Measurements from ENCODE around the gene EAF1. TPM values are rescaled to one million over a fixed set of nuclear protein-coding genes. Genes with fewer than 3 reads are reported as not detected.

EAF1 gene
- total RNA-seq, 1 donor from 2014 or later: 5.2 TPM

DNA sequence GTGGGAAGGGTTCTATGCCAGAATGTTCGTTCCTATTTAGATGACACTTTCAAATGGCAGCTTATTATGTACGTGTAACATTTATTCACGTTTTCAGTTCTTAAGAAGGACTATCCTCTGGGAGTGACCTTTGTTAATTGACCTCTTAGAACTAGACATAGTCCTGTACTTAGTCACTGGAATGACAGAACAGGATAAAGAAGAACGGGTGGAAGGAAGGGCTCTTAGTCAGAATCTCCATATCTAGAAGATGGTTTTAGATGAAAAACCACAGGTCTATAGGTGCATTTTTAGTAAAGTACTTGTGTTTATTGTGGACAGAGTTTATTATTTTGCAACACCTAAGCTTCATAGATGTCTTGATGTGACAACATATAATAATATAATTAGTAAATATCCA is 6.5 kb upstream of the EAF1 start:
- no peaks in the 10 kb centered on the region for H3K27me3 ChIP-seq
- H3K4me1 ChIP-seq: peaks cover 0 to 1% of the 10 kb centered on the region in 2 donors
- H3K36me3 ChIP-seq: peaks cover 21 to 45% of the 10 kb centered on the region in 2 donors
- no peaks in the 10 kb centered on the region for H3K9me3 ChIP-seq
- no peak overlapping the region for H3K4me3 ChIP-seq
- DNase-seq (ENCODE audit: low spot score in 2 of 2): no peak
- intact Hi-C loops (cut with DNase I): no loop called here
- TF ChIP-seq, protein P1, sequence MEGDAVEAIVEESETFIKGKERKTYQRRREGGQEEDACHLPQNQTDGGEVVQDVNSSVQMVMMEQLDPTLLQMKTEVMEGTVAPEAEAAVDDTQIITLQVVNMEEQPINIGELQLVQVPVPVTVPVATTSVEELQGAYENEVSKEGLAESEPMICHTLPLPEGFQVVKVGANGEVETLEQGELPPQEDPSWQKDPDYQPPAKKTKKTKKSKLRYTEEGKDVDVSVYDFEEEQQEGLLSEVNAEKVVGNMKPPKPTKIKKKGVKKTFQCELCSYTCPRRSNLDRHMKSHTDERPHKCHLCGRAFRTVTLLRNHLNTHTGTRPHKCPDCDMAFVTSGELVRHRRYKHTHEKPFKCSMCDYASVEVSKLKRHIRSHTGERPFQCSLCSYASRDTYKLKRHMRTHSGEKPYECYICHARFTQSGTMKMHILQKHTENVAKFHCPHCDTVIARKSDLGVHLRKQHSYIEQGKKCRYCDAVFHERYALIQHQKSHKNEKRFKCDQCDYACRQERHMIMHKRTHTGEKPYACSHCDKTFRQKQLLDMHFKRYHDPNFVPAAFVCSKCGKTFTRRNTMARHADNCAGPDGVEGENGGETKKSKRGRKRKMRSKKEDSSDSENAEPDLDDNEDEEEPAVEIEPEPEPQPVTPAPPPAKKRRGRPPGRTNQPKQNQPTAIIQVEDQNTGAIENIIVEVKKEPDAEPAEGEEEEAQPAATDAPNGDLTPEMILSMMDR (IDR thresholded peaks at IDR 0.05): no peak
- no peak overlapping the region for H3K27ac ChIP-seq

DNA sequence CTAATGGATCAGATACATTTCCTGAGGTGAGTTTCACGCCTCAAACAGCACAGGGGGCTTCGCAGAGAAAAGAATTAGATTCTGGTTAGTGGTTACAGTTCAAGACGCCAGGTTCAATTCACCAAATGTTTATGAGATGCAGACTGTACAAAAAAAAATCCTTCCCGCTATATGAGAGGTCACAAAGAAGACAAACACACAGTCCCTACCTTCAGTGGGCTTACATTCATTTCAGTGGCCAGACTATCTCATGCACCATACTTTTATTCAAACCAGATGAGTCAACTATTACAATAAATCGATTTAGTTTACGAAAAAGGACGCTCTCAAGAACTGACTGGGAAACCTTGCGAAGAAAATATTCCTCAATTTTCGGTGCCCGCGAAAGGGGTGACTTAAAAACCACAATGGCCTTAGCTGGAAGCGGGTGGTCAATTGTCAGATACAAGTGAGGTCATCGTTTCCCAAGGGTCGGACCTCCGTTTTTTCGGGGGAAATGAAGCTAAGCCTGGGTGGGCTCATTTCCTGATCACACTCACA is 749 bp upstream of the EAF1 start:
- Histone ChIP-seq H3K9me3 (no peaks in the 10 kb centered on the region), H3K27ac (peak overlapping the region; percentile 86 to 90), H3K27me3 (no peaks in the 10 kb centered on the region), H3K36me3 (peaks cover 7 to 29% of the 10 kb centered on the region in 2 donors), H3K4me3 (peak overlapping the region; percentile 78 to 93), H3K4me1 (peaks cover 5 to 10% of the 10 kb centered on the region in 2 donors)
- DNase-seq (ENCODE audit: low spot score in 2 of 2): no peak
- intact Hi-C loops (cut with DNase I): loop anchor here (5.0 kb wide), 1 partner anchor 219 kb away; the partner anchor contains the start of gene CAPN7
- TF ChIP-seq, protein P1 (IDR thresholded peaks at IDR 0.05): no peak

DNA sequence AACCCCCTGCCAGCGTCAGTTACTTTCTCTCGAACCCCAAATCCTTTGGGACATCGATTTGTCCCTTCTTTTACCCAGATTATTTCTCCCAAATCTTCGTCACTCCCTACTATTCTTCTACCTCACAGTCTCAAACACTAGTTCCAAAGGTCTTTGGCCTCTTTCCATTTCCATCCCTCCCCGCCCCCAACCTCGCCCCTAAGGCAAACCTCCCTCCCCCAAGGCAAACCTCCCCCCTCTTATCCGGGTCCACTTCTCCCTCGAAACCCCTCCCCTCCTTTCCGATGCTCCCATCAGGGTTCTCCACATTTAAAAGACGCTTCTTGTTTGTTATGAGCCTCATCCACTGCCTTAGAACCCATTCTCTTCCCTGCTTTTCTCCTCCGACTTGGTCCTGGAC is 583 bp downstream of the EAF1 start:
- H3K4me1 ChIP-seq: peaks cover 5 to 10% of the 10 kb centered on the region in 2 donors
- intact Hi-C loops (cut with DNase I): loop anchor here (2.0 to 5.0 kb wide), 2 partner anchors 129 to 221 kb away; partner anchors contain the start of gene CAPN7

DNA sequence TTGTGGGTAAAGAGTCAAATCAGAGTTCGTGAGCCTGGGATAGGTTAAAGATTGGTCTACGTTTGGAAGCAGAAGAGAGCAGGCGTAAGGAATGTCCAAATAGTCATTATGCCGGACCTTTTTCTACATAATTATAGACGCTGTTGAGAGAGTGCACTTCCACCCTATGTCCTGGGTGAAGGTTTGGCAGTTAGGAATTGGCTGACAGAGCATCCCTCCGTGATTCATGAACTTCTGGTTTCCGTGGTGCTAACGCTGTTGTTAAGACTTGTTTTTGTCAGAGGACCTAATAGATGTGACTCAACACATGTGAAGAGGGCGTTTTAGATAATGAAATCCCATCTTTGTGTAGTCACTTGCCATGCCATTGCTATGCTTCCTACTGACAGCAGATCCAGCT is 1.1 kb downstream of the EAF1 start:
- Histone ChIP-seq H3K27me3 (no peaks in the 10 kb centered on the region), H3K4me1 (peaks cover 5 to 10% of the 10 kb centered on the region in 2 donors), H3K27ac (peak overlapping the region; percentile 86 to 90), H3K36me3 (peaks cover 0 to 30% of the 10 kb centered on the region in 2 donors), H3K9me3 (no peaks in the 10 kb centered on the region), H3K4me3 (peak overlapping the region; percentile 78 to 93)
- TF ChIP-seq, protein P1 (IDR thresholded peaks at IDR 0.05): no peak
- intact Hi-C loops (cut with DNase I): loop anchor here (2.0 to 5.0 kb wide), 2 partner anchors 128 to 221 kb away; partner anchors contain the start of gene CAPN7
- DNase-seq (ENCODE audit: low spot score in 2 of 2): no peak

More for the DNA sequence above, 583 bp downstream of the EAF1 start:
- TF ChIP-seq, protein P1 (IDR thresholded peaks at IDR 0.05): no peak
- H3K9me3 ChIP-seq: no peaks in the 10 kb centered on the region
- H3K4me3 ChIP-seq: peak overlapping the region; percentile 78 to 93
- H3K36me3 ChIP-seq: peaks cover 0 to 31% of the 10 kb centered on the region in 2 donors
- H3K27me3 ChIP-seq: no peaks in the 10 kb centered on the region
- peak overlapping the region; percentile 86 to 90 for H3K27ac ChIP-seq
- no peak for DNase-seq (ENCODE audit: low spot score in 2 of 2)

DNA sequence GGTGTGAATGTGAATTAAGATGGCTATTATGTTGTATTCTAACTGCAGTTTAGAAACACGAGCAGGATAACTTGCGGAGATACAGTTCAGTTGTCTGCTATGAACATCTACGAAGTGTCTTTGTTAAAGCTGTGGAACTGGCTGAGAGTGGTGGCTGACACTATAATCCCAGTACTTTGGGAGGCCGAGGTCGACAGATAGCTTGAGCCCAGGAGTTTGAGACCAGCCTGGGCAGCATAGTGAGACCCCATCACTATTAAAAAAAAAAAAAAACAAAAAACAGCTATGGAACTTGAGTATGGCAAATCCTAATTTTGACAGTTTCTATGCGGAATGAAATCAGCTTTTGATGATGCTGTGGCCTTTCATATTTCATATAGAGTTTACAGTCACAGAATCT is 1.7 kb downstream of the EAF1 start:
- no peaks in the 10 kb centered on the region for H3K27me3 ChIP-seq
- no peaks in the 10 kb centered on the region for H3K9me3 ChIP-seq
- DNase-seq (ENCODE audit: low spot score in 2 of 2): no peak
- peaks cover 5 to 10% of the 10 kb centered on the region in 2 donors for H3K4me1 ChIP-seq
- intact Hi-C loops (cut with DNase I): loop anchor here (2.0 to 5.0 kb wide), 2 partner anchors 128 to 222 kb away; partner anchors contain the start of gene CAPN7
- H3K36me3 ChIP-seq: peaks cover 1 to 32% of the 10 kb centered on the region in 2 donors
- peak overlapping the region; percentile 14 to 90 for H3K27ac ChIP-seq
- H3K4me3 ChIP-seq: peak overlapping the region; percentile 78 to 93
- TF ChIP-seq, protein P1 (IDR thresholded peaks at IDR 0.05): no peak
